Upper lobe of left lung (tissue), 6 donors: Measurements from ENCODE around the gene TMEM245. TPM values are rescaled to one million over a fixed set of nuclear protein-coding genes. Genes with fewer than 3 reads are reported as not detected.

Experiments used
- ATAC-seq, 2 donors: fragments of 200-7000 bp; cut with Tn5 transposase; one replicate each; pipeline ENCODE4 v1.9.1; 2022; ENCODE audit warnings: mild to moderate bottlenecking in 2 of 2, moderate library complexity in 2 of 2; ENCODE audit not compliant: low FRiP score in 2 of 2
- DNase-seq, 2 donors: peaks; one replicate each; pipeline ENCODE4 v3.0.0-alpha.2; 2019 to 2020
- H3K27ac ChIP-seq, 4 donors: fragments of 200-600 bp; sonication (generic); one replicate each; pipeline ENCODE4 v1.5.1; 2016 to 2019
- H3K27me3 ChIP-seq, 4 donors: fragments of 200-600 bp; sonication (generic); one replicate each; pipeline ENCODE4 v1.5.1; 2017 to 2019
- H3K36me3 ChIP-seq, 4 donors: fragments of 200-600 bp; sonication (generic); one replicate each; pipeline ENCODE4 v1.5.1; 2016 to 2019
- H3K4me1 ChIP-seq, 4 donors: fragments of 200-600 bp; sonication (generic); one replicate each; pipeline ENCODE4 v1.5.1; 2018 to 2019
- H3K4me3 ChIP-seq, 4 donors: fragments of 200-600 bp; sonication (generic); one replicate each; pipeline ENCODE4 v1.5.1; 2017 to 2019; ENCODE audit warnings: mild to moderate bottlenecking in 2 of 4, moderate library complexity in 1 of 4
- H3K9me3 ChIP-seq, 4 donors: fragments of 200-600 bp; sonication (generic); one replicate each; pipeline ENCODE4 v1.5.1; 2018 to 2019
- EP300 ChIP-seq, 4 donors: sonication (generic); formaldehyde crosslinking; IDR thresholded peaks; one replicate each; pipeline ENCODE4 v1.5.1; 2017; ENCODE audit warnings: antibody characterized with exemption in 4 of 4, control low read depth in 2 of 4
- POLR2A ChIP-seq, 4 donors: fragments of 450-650 bp; IDR thresholded peaks; one replicate each; pipeline ENCODE4 v1.5.1; 2016 to 2017; ENCODE audit warnings: antibody characterized with exemption in 4 of 4, mild to moderate bottlenecking in 2 of 4
- POLR2AphosphoS5 ChIP-seq, 2 donors: sonication (generic); formaldehyde crosslinking; IDR thresholded peaks; one replicate each; pipeline ENCODE4 v1.5.1; 2017; ENCODE audit warnings: antibody characterized with exemption in 2 of 2
- WGBS, 2 donors: methylation state at CpG; one replicate each; pipeline ENCODE4 v1.1.5; 2017 to 2018; 5-methylcytosine and 5-hydroxymethylcytosine counted together
- total RNA-seq, 6 donors: library from RNA; depleted of rRNA in 4 of 6; stranded (reverse); fragments of >200 nt in 4 of 6; gene quantifications; one replicate each; pipeline versions ENCODE4 v1.1.0 to v1.2.1, GENCODE V29; 2016 to 2021
- TF ChIP-seq, protein P1 (sequence below), 6 experiments: fragments of 450-650 bp in 4 of 6; fragments of 200-600 bp in 2 of 6; sonication (generic) in 2 of 6; IDR thresholded peaks; one replicate each; pipeline ENCODE4 v1.5.1; 2016 to 2019; ENCODE audit warnings: antibody characterized with exemption in 6 of 6
- donor health status: DM: no; HTN: no; CAD: no; lungs with moderate emphysema.
- donor health status: DM: no; HTN: yes; CAD: no; lungs with severe emphysema.

The TMEM245 gene
- total RNA-seq, 6 donors from 2014 or later: 54.5 to 203 (median 88.7) TPM

DNA sequence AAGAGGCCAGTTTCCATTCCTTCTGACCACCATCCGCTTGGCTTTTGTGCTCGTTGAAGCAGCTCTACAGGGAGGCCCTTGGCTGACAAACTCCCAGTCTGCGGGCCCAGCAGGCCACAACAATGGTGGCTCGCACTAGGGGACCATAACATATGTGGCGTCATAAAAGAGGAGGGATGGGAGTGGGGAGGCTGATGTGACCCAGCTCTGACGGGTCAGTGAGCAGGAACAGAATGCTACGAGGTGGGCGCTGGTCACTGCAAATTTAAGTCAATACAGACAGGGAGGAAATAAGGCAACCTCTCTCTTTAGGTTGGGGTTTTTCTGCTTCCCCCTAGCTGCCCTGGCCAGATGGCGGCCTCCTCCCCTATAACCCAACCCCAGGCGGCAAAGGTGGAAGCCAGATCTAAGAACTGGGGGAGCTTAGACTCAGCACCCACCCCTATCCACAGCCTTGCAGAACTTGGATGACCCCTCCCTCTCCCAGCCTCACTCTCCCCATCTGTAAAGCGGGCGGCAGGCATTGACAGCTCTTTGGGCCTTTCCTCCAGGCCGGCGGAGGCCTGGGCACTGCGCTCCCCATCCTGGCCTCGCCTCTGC is 46.5 kb upstream of the TMEM245 start:
- whole genome bisulfite sequencing, 2 donors: 84 to 86% methylated on average over 15 to 16 of the region's 16 CpGs
- Histone ChIP-seq H3K27ac (no peak overlapping the region), H3K9me3 (no peaks in the 10 kb centered on the region), H3K36me3 (no peaks in the 10 kb centered on the region), H3K4me3 (peak overlapping the region in 3 of 4 donors; percentile 20 to 36 (median 27)), H3K27me3 (peaks cover 0 to 8% (median 3%) of the 10 kb centered on the region in 4 donors), H3K4me1 (peaks cover 0 to 11% (median 3%) of the 10 kb centered on the region in 4 donors)
- TF ChIP-seq POLR2A (IDR thresholded peaks at IDR 0.05): no peak
- TF ChIP-seq EP300 (IDR thresholded peaks at IDR 0.05): no peak
- TF ChIP-seq, protein P1, sequence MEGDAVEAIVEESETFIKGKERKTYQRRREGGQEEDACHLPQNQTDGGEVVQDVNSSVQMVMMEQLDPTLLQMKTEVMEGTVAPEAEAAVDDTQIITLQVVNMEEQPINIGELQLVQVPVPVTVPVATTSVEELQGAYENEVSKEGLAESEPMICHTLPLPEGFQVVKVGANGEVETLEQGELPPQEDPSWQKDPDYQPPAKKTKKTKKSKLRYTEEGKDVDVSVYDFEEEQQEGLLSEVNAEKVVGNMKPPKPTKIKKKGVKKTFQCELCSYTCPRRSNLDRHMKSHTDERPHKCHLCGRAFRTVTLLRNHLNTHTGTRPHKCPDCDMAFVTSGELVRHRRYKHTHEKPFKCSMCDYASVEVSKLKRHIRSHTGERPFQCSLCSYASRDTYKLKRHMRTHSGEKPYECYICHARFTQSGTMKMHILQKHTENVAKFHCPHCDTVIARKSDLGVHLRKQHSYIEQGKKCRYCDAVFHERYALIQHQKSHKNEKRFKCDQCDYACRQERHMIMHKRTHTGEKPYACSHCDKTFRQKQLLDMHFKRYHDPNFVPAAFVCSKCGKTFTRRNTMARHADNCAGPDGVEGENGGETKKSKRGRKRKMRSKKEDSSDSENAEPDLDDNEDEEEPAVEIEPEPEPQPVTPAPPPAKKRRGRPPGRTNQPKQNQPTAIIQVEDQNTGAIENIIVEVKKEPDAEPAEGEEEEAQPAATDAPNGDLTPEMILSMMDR (IDR thresholded peaks at IDR 0.05): no peak
- no peak for TF ChIP-seq POLR2AphosphoS5 (IDR thresholded peaks at IDR 0.05)
- DNase-seq: no peak
- ATAC-seq: no peak

DNA sequence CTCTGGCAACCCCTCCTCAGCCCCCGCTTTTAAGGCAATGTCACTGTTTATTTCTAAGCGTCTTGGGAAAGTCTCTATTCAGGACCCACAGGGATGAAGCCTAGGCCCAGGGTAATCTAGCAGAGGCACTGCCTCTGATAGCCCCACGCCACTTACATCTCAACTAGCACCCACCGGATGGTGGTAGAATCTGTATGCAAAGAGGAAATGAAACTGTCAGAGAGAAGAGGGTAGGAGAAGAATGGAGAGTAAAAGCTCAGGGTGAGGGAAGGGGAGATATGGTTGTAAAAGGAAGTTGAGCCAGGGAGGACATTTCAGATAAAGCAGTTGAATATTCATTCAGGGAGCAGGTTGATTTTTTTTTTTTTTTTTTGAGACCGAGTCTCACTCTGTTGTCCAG is 44.3 kb upstream of the TMEM245 start:
- 78 to 82% methylated on average over 5 of the region's 5 CpGs for WGBS, 2 donors
- TF ChIP-seq, protein P1 (IDR thresholded peaks at IDR 0.05): no peak
- no peak for TF ChIP-seq POLR2A (IDR thresholded peaks at IDR 0.05)
- TF ChIP-seq POLR2AphosphoS5 (IDR thresholded peaks at IDR 0.05): no peak
- TF ChIP-seq EP300 (IDR thresholded peaks at IDR 0.05): no peak
- Histone ChIP-seq H3K9me3 (no peaks in the 10 kb centered on the region), H3K36me3 (no peaks in the 10 kb centered on the region), H3K4me3 (no peak overlapping the region), H3K27me3 (peaks cover 0 to 8% (median 3%) of the 10 kb centered on the region in 4 donors), H3K4me1 (peaks cover 0 to 11% (median 3%) of the 10 kb centered on the region in 4 donors), H3K27ac (no peak overlapping the region)
- DNase-seq (no peak), ATAC-seq (no peak)

DNA sequence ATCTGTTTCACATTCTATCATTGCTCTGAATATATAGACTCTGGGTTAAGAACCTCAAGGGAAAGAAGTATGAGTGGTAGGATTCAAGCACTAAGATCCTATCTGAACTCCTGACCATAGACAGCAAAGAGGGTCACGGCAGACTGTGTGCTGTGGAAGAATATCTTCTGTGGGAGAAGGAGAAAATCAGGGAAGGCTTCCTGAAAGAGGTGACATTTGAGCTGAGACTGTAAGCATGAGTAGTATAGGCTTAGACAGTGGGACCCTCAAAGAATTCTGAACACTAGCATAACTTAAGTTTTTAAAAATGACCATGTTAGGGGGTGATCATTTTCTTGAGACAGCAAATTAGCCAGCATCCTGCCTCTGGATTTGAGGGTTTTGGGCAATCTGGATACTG is 43.4 kb upstream of the TMEM245 start:
- 91 to 96% methylated on average over 1 of the region's 1 CpG for WGBS, 2 donors
- peaks cover 0 to 11% (median 3%) of the 10 kb centered on the region in 4 donors for H3K4me1 ChIP-seq
- DNase-seq (no peak), ATAC-seq (no peak)
- no peak overlapping the region for H3K27ac ChIP-seq
- H3K36me3 ChIP-seq: no peaks in the 10 kb centered on the region
- H3K9me3 ChIP-seq: no peaks in the 10 kb centered on the region
- no peak for TF ChIP-seq EP300 (IDR thresholded peaks at IDR 0.05)
- TF ChIP-seq, protein P1 (IDR thresholded peaks at IDR 0.05): no peak
- no peak for TF ChIP-seq POLR2AphosphoS5 (IDR thresholded peaks at IDR 0.05)
- TF ChIP-seq POLR2A (IDR thresholded peaks at IDR 0.05): no peak
- peaks cover 0 to 8% (median 3%) of the 10 kb centered on the region in 4 donors for H3K27me3 ChIP-seq
- no peak overlapping the region for H3K4me3 ChIP-seq

DNA sequence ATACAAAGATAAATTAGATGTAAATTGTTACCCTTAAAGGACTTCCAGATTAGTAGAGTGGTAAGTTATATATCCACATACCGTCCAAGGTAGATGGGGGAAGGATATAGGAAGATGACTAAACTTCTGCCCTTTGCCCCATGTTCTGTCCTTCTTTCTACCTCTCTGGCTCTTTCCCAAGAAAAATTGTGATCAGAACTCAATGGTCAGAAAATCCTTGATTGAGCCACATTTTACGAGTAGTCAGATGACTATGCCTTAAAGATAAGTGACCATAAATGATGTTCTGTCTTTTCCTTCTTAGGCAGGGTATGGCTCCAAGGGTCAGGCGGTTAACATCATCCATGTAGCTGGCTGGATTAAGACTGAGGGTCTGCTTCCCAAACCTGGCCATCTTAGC is 42.9 kb upstream of the TMEM245 start:
- Histone ChIP-seq H3K9me3 (no peaks in the 10 kb centered on the region), H3K36me3 (no peaks in the 10 kb centered on the region), H3K4me3 (no peak overlapping the region), H3K4me1 (peaks cover 0 to 11% (median 3%) of the 10 kb centered on the region in 4 donors), H3K27ac (no peak overlapping the region), H3K27me3 (peaks cover 0 to 8% (median 3%) of the 10 kb centered on the region in 4 donors)
- WGBS, 2 donors: 90 to 95% methylated on average over 3 of the region's 3 CpGs
- no peak for ATAC-seq
- DNase-seq: no peak
- no peak for TF ChIP-seq POLR2AphosphoS5 (IDR thresholded peaks at IDR 0.05)
- no peak for TF ChIP-seq POLR2A (IDR thresholded peaks at IDR 0.05)
- TF ChIP-seq, protein P1 (IDR thresholded peaks at IDR 0.05): no peak
- no peak for TF ChIP-seq EP300 (IDR thresholded peaks at IDR 0.05)

DNA sequence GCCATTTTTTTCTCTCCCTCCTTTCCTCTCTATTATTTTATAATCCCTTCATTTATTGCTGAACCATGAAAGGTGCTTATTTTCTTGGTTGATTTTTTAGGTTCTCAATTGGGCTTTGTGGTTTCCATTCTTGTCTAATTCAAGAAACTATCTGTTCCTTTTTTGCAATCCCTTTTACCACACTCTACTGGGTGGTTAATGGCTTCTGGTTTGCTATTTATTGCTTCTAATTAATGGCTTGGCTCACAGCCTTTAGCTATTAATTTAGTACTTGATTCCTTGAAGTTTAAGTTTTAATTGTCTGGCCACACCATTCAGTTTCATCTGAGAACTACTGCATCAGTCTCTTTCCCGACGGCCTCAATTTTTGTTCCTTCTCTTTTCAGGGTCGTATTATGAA is 41.7 kb upstream of the TMEM245 start:
- no peaks in the 10 kb centered on the region for H3K9me3 ChIP-seq
- H3K27ac ChIP-seq: no peak overlapping the region
- peaks cover 0 to 4% (median under 1%) of the 10 kb centered on the region in 4 donors for H3K27me3 ChIP-seq
- DNase-seq: no peak
- WGBS, 2 donors: 88 to 95% methylated on average over 3 of the region's 3 CpGs
- H3K4me1 ChIP-seq: peaks cover 0 to 2% (median 0%) of the 10 kb centered on the region in 4 donors
- ATAC-seq: no peak
- no peak for TF ChIP-seq POLR2A (IDR thresholded peaks at IDR 0.05)
- TF ChIP-seq, protein P1 (IDR thresholded peaks at IDR 0.05): no peak
- TF ChIP-seq POLR2AphosphoS5 (IDR thresholded peaks at IDR 0.05): no peak
- no peak for TF ChIP-seq EP300 (IDR thresholded peaks at IDR 0.05)
- H3K4me3 ChIP-seq: no peak overlapping the region
- no peaks in the 10 kb centered on the region for H3K36me3 ChIP-seq
